HUDEP-2 (cell line): Measurements from ENCODE around the gene TIMELESS.
"Not testable (repeated sequence)": the region's sequence is repeated elsewhere in the genome, so short reads cannot be mapped to it uniquely, and the experiment has no call there.

Experiments
- DNase-seq, 76 experiments: peaks; one replicate each; lab custom pipeline; 2025; ENCODE audit not compliant: unreplicated experiment in 76 of 76; lab: John Stamatoyannopoulos, UW

Gene TIMELESS

GRCh38 chr12:56448860-56449621 is at the start of gene TIMELESS:
TIMELESS (minus strand) TSS chr12:56449426; CDS start chr12:56434170, 15,256 bp downstream.
- peak in 73 of 76 experiments; percentile 8 to 93 (median 75) for DNase-seq

GRCh38 chr12:56498126-56498902 is 49.1 kb upstream of the TIMELESS start:
- DNase-seq, result not testable (repeated sequence)

- DNase-seq, result peak in 43 of 76 experiments; percentile 5 to 69 (median 42)
These were observed 47.5 kb upstream of the TIMELESS start for GRCh38 chr12:56496704-56497103.

- DNase-seq, result not testable (repeated sequence)
These were observed 45.3 kb upstream of the TIMELESS start for GRCh38 chr12:56494481-56494880.

GRCh38 chr12:56494106-56494415 is 44.8 kb upstream of the TIMELESS start:
- not testable (repeated sequence) for DNase-seq

GRCh38 chr12:56493409-56494105 is 44.3 kb upstream of the TIMELESS start:
- DNase-seq, result not testable (repeated sequence)

GRCh38 chr12:56490360-56490759 is 41.1 kb upstream of the TIMELESS start:
- no peak for DNase-seq

GRCh38 chr12:56488041-56488955 is 39.1 kb upstream of the TIMELESS start, which contains the start of gene GLS2:
GLS2 (minus strand) TSS chr12:56488161; CDS start chr12:56488118, 43 bp downstream.
- DNase-seq, result peak in 60 of 76 experiments; percentile 1 to 80 (median 50)

GRCh38 chr12:56487448-56488040 is 38.3 kb upstream of the TIMELESS start:
- no peak for DNase-seq

GRCh38 chr12:56486694-56487093 is 37.5 kb upstream of the TIMELESS start:
- DNase-seq, result no peak

GRCh38 chr12:56484566-56484965 is 35.3 kb upstream of the TIMELESS start:
- no peak for DNase-seq

GRCh38 chr12:56479625-56480024 is 30.4 kb upstream of the TIMELESS start:
- no peak for DNase-seq

GRCh38 chr12:56477521-56478225 is 28.4 kb upstream of the TIMELESS start:
- no peak for DNase-seq

- DNase-seq, result no peak
These were observed 27.8 kb upstream of the TIMELESS start for GRCh38 chr12:56476972-56477432.

- DNase-seq, result no peak
These were observed 26.9 kb upstream of the TIMELESS start for GRCh38 chr12:56476143-56476542.

GRCh38 chr12:56474389-56474788 is 25.2 kb upstream of the TIMELESS start:
- peak in 1 of 76 experiments; percentile 3 for DNase-seq

GRCh38 chr12:56469007-56469930 is 20.0 kb upstream of the TIMELESS start:
- DNase-seq, result peak in 70 of 76 experiments; percentile 7 to 76 (median 42)
